AG09309 (cell line): ENCODE data around the gene TESMIN.
A peak's percentile ranks its signal among the peaks of the same experiment; 100 is the strongest.

ENCODE experiments used
- DNase-seq: peaks from one replicate; pipeline ENCODE4 v3.0.0-alpha.2; 2010; ENCODE audit warnings: low read depth
- H3K4me3 ChIP-seq: 2 replicates; pipeline ENCODE4 v1.5.1; 2011; ENCODE audit warnings: mild to moderate bottlenecking, low read depth, low read length, moderate library complexity; ENCODE audit not compliant: control insufficient read depth
- TF ChIP-seq, protein P1 (sequence below): IDR thresholded peaks from 2 replicates; pipeline ENCODE4 v1.5.1; 2011; ENCODE audit warnings: mild to moderate bottlenecking, low read depth, low read length, inconsistent platforms; ENCODE audit not compliant: insufficient read depth, control insufficient read depth; ENCODE audit errors: missing control alignments

The TESMIN gene

DNA sequence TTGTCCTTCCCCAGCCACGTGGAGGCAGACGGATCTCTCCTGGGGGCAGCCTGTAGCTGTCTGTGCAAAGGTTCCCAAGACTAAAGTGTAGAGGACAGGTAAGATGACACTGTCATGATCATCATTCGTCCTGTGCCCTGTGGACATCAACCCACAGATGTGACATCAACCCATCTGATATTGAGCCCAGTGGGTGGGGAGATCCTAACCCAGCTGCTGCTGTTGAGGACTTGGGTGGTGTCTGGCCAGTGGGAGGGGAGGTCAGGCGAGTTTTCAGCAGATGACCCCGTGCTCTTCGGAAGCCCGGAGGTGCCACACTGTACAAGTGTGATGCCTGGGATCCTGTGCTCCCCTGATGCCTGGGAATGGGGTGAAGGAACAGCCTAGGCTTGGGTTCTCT is 68.2 kb downstream of the TESMIN start:
- H3K4me3 ChIP-seq, result no peak overlapping the region
- TF ChIP-seq, protein P1, sequence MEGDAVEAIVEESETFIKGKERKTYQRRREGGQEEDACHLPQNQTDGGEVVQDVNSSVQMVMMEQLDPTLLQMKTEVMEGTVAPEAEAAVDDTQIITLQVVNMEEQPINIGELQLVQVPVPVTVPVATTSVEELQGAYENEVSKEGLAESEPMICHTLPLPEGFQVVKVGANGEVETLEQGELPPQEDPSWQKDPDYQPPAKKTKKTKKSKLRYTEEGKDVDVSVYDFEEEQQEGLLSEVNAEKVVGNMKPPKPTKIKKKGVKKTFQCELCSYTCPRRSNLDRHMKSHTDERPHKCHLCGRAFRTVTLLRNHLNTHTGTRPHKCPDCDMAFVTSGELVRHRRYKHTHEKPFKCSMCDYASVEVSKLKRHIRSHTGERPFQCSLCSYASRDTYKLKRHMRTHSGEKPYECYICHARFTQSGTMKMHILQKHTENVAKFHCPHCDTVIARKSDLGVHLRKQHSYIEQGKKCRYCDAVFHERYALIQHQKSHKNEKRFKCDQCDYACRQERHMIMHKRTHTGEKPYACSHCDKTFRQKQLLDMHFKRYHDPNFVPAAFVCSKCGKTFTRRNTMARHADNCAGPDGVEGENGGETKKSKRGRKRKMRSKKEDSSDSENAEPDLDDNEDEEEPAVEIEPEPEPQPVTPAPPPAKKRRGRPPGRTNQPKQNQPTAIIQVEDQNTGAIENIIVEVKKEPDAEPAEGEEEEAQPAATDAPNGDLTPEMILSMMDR, result no peak
- no peak for DNase-seq

DNA sequence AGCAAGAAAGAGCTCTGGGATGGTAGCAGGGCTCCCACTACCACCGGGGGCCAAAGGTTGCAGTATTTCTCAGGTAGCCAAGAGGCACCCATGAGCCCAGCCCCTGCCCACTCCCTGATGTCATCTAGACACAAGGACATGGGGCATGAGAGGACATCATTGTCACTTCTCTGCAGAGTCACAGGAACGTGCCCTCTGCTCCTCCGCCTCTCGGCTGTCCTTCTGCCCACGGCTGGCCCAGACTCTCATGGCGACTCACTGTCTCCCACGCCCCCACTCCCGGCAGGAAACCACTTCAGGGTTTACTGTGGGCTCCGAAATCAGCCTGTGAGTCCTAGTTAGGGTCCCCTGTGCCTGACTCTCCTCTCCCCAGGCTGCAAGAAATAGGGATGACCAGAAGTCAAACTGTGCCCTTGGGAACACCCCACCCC is 68.8 kb downstream of the TESMIN start:
- H3K4me3 ChIP-seq, result no peak overlapping the region
- no peak for DNase-seq
- TF ChIP-seq, protein P1, result no peak

- TF ChIP-seq, protein P1, result no peak
- DNase-seq, result no peak
- H3K4me3 ChIP-seq, result no peak overlapping the region
Observed at GRCh38 chr11:68680541-68681231, 70.6 kb downstream of the TESMIN start.

DNA sequence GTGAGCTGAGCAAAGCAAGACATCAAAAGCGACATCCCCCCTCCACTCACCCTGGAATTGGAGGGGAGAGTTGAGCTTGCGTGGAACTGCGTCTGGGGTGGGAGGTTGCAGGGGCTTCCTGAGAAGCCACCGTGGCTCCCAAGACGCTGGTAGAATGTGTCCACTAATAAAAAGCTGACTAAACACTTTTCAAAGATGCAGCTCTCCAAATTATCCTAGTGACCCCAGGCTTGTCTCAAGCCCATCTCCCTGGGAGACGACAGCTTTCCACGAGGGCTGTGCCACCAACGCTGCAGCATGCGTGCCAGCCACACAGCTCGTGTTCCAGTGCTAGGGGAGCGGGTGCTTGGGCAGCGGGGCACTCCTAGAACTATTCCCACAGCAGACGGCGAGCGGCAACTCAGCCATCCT is 73.3 kb downstream of the TESMIN start:
- DNase-seq, result no peak

GRCh38 chr11:68677432-68677831 is 73.9 kb downstream of the TESMIN start:
- TF ChIP-seq, protein P1, result no peak
- peak; percentile 28 for DNase-seq
- no peak overlapping the region for H3K4me3 ChIP-seq

More for the DNA sequence above, 73.3 kb downstream of the TESMIN start:
- TF ChIP-seq, protein P1, result no peak
- no peak overlapping the region for H3K4me3 ChIP-seq

DNA sequence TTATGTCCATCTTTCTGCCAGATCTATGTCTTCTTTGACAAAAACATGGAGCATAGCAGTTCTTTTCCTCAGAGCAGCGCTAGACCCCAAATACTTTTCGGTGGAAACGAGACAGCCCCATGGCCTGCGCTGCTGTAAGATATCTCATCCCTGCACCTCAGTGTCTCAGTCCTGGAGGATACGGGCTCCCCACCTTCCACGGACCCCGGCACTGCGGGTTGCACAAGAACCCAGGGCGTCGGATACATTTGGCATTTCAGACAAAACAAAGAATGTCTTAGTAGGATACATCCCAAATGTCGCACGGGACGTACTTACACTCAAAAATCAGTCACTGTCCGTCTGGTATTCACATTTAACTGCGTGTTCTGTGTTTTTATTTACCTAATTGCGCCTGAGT is 76.9 kb downstream of the TESMIN start:
- TF ChIP-seq, protein P1, result no peak
- no peak overlapping the region for H3K4me3 ChIP-seq
- DNase-seq, result no peak
